DOHH2 (cell line): ENCODE data around the gene GFPT2.

Experiments
- H3F3A ChIP-seq: fragments of 200-600 bp; sonication (generic), shearing (Covaris generic); 2 replicates; pipeline ENCODE4 v1.6.0; 2016; ENCODE audit warnings: antibody characterized with exemption, mild to moderate bottlenecking; ENCODE audit not compliant: control insufficient read depth, insufficient read depth
- H3K27ac ChIP-seq: fragments of 200-600 bp; sonication (generic); 2 replicates; pipeline ENCODE4 v1.5.1; 2014; ENCODE audit warnings: low read depth, mild to moderate bottlenecking, low read length, moderate library complexity
- H3K27me3 ChIP-seq: fragments of 200-600 bp; sonication (generic); 2 replicates; pipeline ENCODE4 v1.6.1; 2014; ENCODE audit warnings: mild to moderate bottlenecking, low read length, mixed read lengths; ENCODE audit not compliant: control insufficient read depth
- H3K36me3 ChIP-seq: fragments of 200-600 bp; sonication (generic); 2 replicates; pipeline ENCODE4 v1.6.1; 2014; ENCODE audit warnings: mild to moderate bottlenecking, low read length, moderate library complexity, mixed read lengths; ENCODE audit not compliant: control insufficient read depth
- H3K4me1 ChIP-seq: fragments of 200-600 bp; sonication (generic); 2 replicates; pipeline ENCODE4 v1.6.1; 2014; ENCODE audit warnings: mild to moderate bottlenecking, low read length, mixed read lengths; ENCODE audit not compliant: control insufficient read depth
- H3K4me2 ChIP-seq: fragments of 200-600 bp; sonication (generic); 2 replicates; pipeline ENCODE4 v1.6.0; 2014; ENCODE audit warnings: mild to moderate bottlenecking, low read length, moderate library complexity
- H3K4me3 ChIP-seq: fragments of 200-600 bp; sonication (generic); 2 replicates; pipeline ENCODE4 v1.5.1; 2014; ENCODE audit warnings: mild to moderate bottlenecking, low read length, mixed read lengths
- H3K79me2 ChIP-seq: fragments of 200-600 bp; sonication (generic); 2 replicates; pipeline ENCODE4 v1.6.1; 2014; ENCODE audit warnings: mild to moderate bottlenecking, low read length, mixed read lengths; ENCODE audit not compliant: control insufficient read depth
- H3K9me2 ChIP-seq: fragments of 200-600 bp; sonication (generic); replicated peaks from 2 replicates; pipeline ENCODE4 v1.6.1; 2014; ENCODE audit warnings: mild to moderate bottlenecking, low read length, mixed read lengths; ENCODE audit not compliant: control insufficient read depth
- H3K9me3 ChIP-seq: fragments of 200-600 bp; sonication (generic); 2 replicates; pipeline ENCODE4 v1.6.1; 2014; ENCODE audit warnings: antibody characterized with exemption, low read length, mixed read lengths; ENCODE audit not compliant: control insufficient read depth, insufficient read depth
- H4K20me1 ChIP-seq: fragments of 200-600 bp; sonication (generic); 2 replicates; pipeline ENCODE4 v1.6.0; 2014; ENCODE audit warnings: low read depth, mild to moderate bottlenecking, antibody characterized with exemption, low read length, moderate library complexity; ENCODE audit not compliant: control insufficient read depth, insufficient read depth
- CTCF ChIP-seq: fragments of 200-600 bp; sonication (generic); IDR thresholded peaks from one replicate; pipeline ENCODE4 v1.5.1; 2014; ENCODE audit warnings: antibody characterized with exemption, mild to moderate bottlenecking, low read depth, low read length; ENCODE audit not compliant: poor library complexity, severe bottlenecking
- EZH2phosphoT487 ChIP-seq: fragments of 200-600 bp; sonication (generic); IDR thresholded peaks from 2 replicates; pipeline ENCODE4 v1.6.1; 2017; ENCODE audit warnings: borderline replicate concordance, mild to moderate bottlenecking, antibody characterized with exemption, low read length, moderate library complexity, mixed read lengths

The GFPT2 gene

GRCh38 chr5:180294913-180295555, 58.1 kb downstream of the GFPT2 start:
- no peak for TF ChIP-seq CTCF
- TF ChIP-seq EZH2phosphoT487 = no peak
- Histone ChIP-seq H3K79me2 (peaks cover 30% of the 10 kb centered on the region), H4K20me1 (peaks cover 6% of the 10 kb centered on the region), H3K9me2 (no peaks in the 10 kb centered on the region), H3K9me3 (no peaks in the 10 kb centered on the region), H3K4me2 (no peak overlapping the region), H3K27me3 (no peaks in the 10 kb centered on the region), H3F3A (peaks cover 7% of the 10 kb centered on the region; the same call in 1 of the 2 replicates), H3K4me1 (peaks cover 25% of the 10 kb centered on the region), H3K4me3 (no peak overlapping the region), H3K27ac (no peak overlapping the region), H3K36me3 (peaks cover 16% of the 10 kb centered on the region)

- Histone ChIP-seq H3K4me1 (peaks cover 25% of the 10 kb centered on the region), H3K4me2 (no peak overlapping the region), H3K9me2 (no peaks in the 10 kb centered on the region), H4K20me1 (peaks cover 10% of the 10 kb centered on the region), H3F3A (peaks cover 7% of the 10 kb centered on the region; the same call in 1 of the 2 replicates), H3K9me3 (no peaks in the 10 kb centered on the region), H3K27ac (no peak overlapping the region), H3K36me3 (peaks cover 16% of the 10 kb centered on the region), H3K4me3 (no peak overlapping the region), H3K79me2 (peaks cover 37% of the 10 kb centered on the region), H3K27me3 (no peaks in the 10 kb centered on the region)
- TF ChIP-seq CTCF = no peak
Measured at GRCh38 chr5:180294411-180294810, 58.7 kb downstream of the GFPT2 start.

GRCh38 chr5:180291943-180292831, 60.9 kb downstream of the GFPT2 start, which contains the start of gene MAPK9:
Gene MAPK9, minus strand, starts transcription at chr5:180292083. Its CDS starts 11,522 bp downstream, at chr5:180280561.
- H4K20me1 ChIP-seq = peaks cover 10% of the 10 kb centered on the region
- H3K27me3 ChIP-seq = no peaks in the 10 kb centered on the region
- no peaks in the 10 kb centered on the region for H3K9me2 ChIP-seq
- peaks cover 59% of the 10 kb centered on the region for H3K79me2 ChIP-seq
- H3K9me3 ChIP-seq = no peaks in the 10 kb centered on the region
- H3K4me2 ChIP-seq = peak within 1 kb of the TSS; percentile 87
- TF ChIP-seq EZH2phosphoT487 (no peak), CTCF (no peak)
- H3K27ac ChIP-seq = peak within 1 kb of the TSS; percentile 71
- peaks cover 18% of the 10 kb centered on the region for H3K36me3 ChIP-seq
- H3K4me3 ChIP-seq = peak within 1 kb of the TSS; percentile 96
- H3F3A ChIP-seq = peaks cover 5% of the 10 kb centered on the region; the same call in 1 of the 2 replicates
- H3K4me1 ChIP-seq = peaks cover 25% of the 10 kb centered on the region
